Stimulated activated CD8-positive, alpha-beta memory T cell treated with anti-CD3 and anti-CD28 coated beads, Interleukin-7, amount 100 ng/mL, for 1 hour (primary cell): ENCODE results near the gene HBA2.
"Not testable (repeated sequence)": the region's sequence is repeated elsewhere in the genome, so short reads cannot be mapped to it uniquely, and the experiment has no call there.

Experiments
- DNase-seq, 2 donors: peaks; one replicate each; pipeline ENCODE4 v3.0.0-alpha.2; 2020; ENCODE audit warnings: low read depth in 2 of 2

The HBA2 gene

GRCh38 chr16:175011-175949 lies 2.6 kb downstream of the HBA2 start:
- no peak for DNase-seq

GRCh38 chr16:176006-176405 lies 3.3 kb downstream of the HBA2 start:
- DNase-seq: not testable (repeated sequence)

GRCh38 chr16:176477-177382 lies 4.1 kb downstream of the HBA2 start, which contains the start of gene HBA1:
Gene HBA1, plus strand, starts transcription at chr16:176680. Its CDS starts 37 bp downstream, at chr16:176717.
- DNase-seq: not testable (repeated sequence)

GRCh38 chr16:177394-177822 lies 4.7 kb downstream of the HBA2 start:
- DNase-seq: no peak

GRCh38 chr16:177981-178667 lies 5.4 kb downstream of the HBA2 start:
- DNase-seq: no peak

- DNase-seq: no peak
Observed at GRCh38 chr16:178668-179015, 6.0 kb downstream of the HBA2 start.

- DNase-seq: no peak
Observed at GRCh38 chr16:179211-180092, 6.8 kb downstream of the HBA2 start.

GRCh38 chr16:180101-180675 lies 7.5 kb downstream of the HBA2 start, which contains the start of gene HBQ1:
Gene HBQ1, plus strand, starts transcription at chr16:180459. Its CDS starts 28 bp downstream, at chr16:180487.
- no peak for DNase-seq

- no peak for DNase-seq
Observed at GRCh38 chr16:180681-181564, 8.2 kb downstream of the HBA2 start.

GRCh38 chr16:181565-182021 lies 8.9 kb downstream of the HBA2 start:
- DNase-seq: peak; percentile 71 to 74

- no peak for DNase-seq
Observed at GRCh38 chr16:183005-183404, 10.3 kb downstream of the HBA2 start.

- no peak for DNase-seq
Observed at GRCh38 chr16:185213-185612, 12.5 kb downstream of the HBA2 start.

- DNase-seq: no peak
Observed at GRCh38 chr16:185691-186090, 13.0 kb downstream of the HBA2 start.

GRCh38 chr16:187330-187729 lies 14.7 kb downstream of the HBA2 start:
- no peak for DNase-seq

GRCh38 chr16:188674-189073 lies 16.0 kb downstream of the HBA2 start:
- DNase-seq: no peak

GRCh38 chr16:189604-190186 lies 17.0 kb downstream of the HBA2 start:
- DNase-seq: no peak

GRCh38 chr16:191831-192230 lies 19.2 kb downstream of the HBA2 start:
- DNase-seq: no peak

- no peak for DNase-seq
Observed at GRCh38 chr16:192686-193085, 20.0 kb downstream of the HBA2 start.

GRCh38 chr16:193441-193840 lies 20.8 kb downstream of the HBA2 start:
- no peak for DNase-seq
